HCT116 (cell line): ENCODE measurements around the gene FADD.

Experiments
- CEBPB ChIP-seq: IDR thresholded peaks from 2 replicates; pipeline ENCODE4 v1.6.1; 2012; ENCODE audit warnings: low read depth
- EGR1 ChIP-seq: IDR thresholded peaks from 2 replicates; pipeline ENCODE4 v1.6.1; 2012; ENCODE audit warnings: low read depth
- EZH2 ChIP-seq: fragments of 200-600 bp; sonication (generic); IDR thresholded peaks from 2 replicates; pipeline ENCODE4 v1.6.1; 2017; ENCODE audit warnings: antibody characterized with exemption, mixed run types
- EZH2phosphoT487 ChIP-seq: fragments of 200-600 bp; IDR thresholded peaks from 2 replicates; pipeline ENCODE4 v1.6.1; 2018; ENCODE audit warnings: antibody characterized with exemption, borderline replicate concordance
- JUND ChIP-seq: IDR thresholded peaks from 2 replicates; pipeline ENCODE4 v1.6.1; 2012
- POLR2A ChIP-seq: IDR thresholded peaks from 2 replicates; pipeline ENCODE4 v1.7.0; 2011; ENCODE audit warnings: borderline replicate concordance; ENCODE audit not compliant: insufficient read depth, insufficient read length; ENCODE audit errors: extremely low read depth
- POLR2AphosphoS5 ChIP-seq: IDR thresholded peaks from 2 replicates; pipeline ENCODE4 v1.6.1; 2011; ENCODE audit warnings: mild to moderate bottlenecking, low read depth, low read length, moderate library complexity
- SP1 ChIP-seq: IDR thresholded peaks from 2 replicates; pipeline ENCODE4 v1.6.1; 2012; ENCODE audit warnings: low read depth
- YY1 ChIP-seq: IDR thresholded peaks from 2 replicates; pipeline ENCODE4 v1.6.1; 2011; ENCODE audit warnings: low read length, low read depth, moderate library complexity, mild to moderate bottlenecking; ENCODE audit not compliant: insufficient replicate concordance; ENCODE audit errors: extremely low read depth
- ZNF274 ChIP-seq: fragments of 200-500 bp; sonication (Bioruptor generic); IDR thresholded peaks from 2 replicates; pipeline ENCODE4 v1.6.1; 2014; ENCODE audit warnings: mild to moderate bottlenecking, low read depth, low read length, inconsistent platforms
- TF ChIP-seq, protein P1 (sequence below), 3 experiments: fragments of 200-600 bp in 1 of 3; sonication (generic) in 1 of 3; IDR thresholded peaks in 2 of 3; conservative IDR thresholded peaks in 1 of 3; 2 replicates each; pipeline ENCODE4 v1.5.1; 2012 to 2017; ENCODE audit warnings: low read depth in 2 of 3, low read length in 2 of 3, antibody characterized with exemption in 1 of 3, borderline replicate concordance in 1 of 3, control low read depth in 1 of 3, mild to moderate bottlenecking in 1 of 3, mixed read lengths in 1 of 3, mixed run types in 1 of 3, moderate library complexity in 1 of 3; ENCODE audit not compliant: insufficient read depth in 1 of 3
- TF ChIP-seq, protein P2 (sequence below): IDR thresholded peaks from 2 replicates; pipeline ENCODE4 v1.6.1; 2012; ENCODE audit warnings: low read depth
- TF ChIP-seq, protein P3 (sequence below): IDR thresholded peaks from 2 replicates; pipeline ENCODE4 v1.6.1; 2012

DNA sequence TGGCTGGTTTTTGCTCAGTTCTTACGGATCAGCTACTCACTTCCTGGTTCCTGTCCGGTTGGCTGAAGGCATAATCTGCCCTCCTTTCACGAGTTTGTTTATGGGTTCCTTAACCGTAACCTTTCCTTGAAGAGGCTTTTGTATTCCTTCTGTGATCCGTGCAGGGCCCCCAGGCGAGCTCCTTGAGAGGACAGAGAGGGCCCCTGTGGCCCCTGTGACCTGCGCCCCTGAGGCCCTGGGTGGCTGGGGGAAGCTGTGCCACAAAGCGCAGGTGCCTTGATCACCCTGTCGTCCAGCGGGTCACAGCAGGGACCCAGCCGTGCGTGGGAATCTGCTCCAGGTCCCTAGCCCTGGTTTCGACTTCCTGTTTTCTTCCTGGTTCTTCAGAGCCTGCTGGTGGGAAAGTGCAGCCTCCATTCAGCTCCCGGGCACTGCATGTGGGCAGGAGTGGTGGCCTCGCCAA, 27.8 kb upstream of the FADD start:
- TF ChIP-seq, protein P1, sequence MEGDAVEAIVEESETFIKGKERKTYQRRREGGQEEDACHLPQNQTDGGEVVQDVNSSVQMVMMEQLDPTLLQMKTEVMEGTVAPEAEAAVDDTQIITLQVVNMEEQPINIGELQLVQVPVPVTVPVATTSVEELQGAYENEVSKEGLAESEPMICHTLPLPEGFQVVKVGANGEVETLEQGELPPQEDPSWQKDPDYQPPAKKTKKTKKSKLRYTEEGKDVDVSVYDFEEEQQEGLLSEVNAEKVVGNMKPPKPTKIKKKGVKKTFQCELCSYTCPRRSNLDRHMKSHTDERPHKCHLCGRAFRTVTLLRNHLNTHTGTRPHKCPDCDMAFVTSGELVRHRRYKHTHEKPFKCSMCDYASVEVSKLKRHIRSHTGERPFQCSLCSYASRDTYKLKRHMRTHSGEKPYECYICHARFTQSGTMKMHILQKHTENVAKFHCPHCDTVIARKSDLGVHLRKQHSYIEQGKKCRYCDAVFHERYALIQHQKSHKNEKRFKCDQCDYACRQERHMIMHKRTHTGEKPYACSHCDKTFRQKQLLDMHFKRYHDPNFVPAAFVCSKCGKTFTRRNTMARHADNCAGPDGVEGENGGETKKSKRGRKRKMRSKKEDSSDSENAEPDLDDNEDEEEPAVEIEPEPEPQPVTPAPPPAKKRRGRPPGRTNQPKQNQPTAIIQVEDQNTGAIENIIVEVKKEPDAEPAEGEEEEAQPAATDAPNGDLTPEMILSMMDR (IDR thresholded peaks at IDR 0.05 in 2 of 3, conservative IDR thresholded peaks at IDR 0.05 in 1 of 3; ENCODE audit: borderline replicate concordance in 1 of 3, insufficient read depth in 1 of 3, low read depth in 2 of 3, low read length in 2 of 3), result no peak
- no peak for TF ChIP-seq EZH2phosphoT487
- no peak for TF ChIP-seq CEBPB
- TF ChIP-seq, protein P2, sequence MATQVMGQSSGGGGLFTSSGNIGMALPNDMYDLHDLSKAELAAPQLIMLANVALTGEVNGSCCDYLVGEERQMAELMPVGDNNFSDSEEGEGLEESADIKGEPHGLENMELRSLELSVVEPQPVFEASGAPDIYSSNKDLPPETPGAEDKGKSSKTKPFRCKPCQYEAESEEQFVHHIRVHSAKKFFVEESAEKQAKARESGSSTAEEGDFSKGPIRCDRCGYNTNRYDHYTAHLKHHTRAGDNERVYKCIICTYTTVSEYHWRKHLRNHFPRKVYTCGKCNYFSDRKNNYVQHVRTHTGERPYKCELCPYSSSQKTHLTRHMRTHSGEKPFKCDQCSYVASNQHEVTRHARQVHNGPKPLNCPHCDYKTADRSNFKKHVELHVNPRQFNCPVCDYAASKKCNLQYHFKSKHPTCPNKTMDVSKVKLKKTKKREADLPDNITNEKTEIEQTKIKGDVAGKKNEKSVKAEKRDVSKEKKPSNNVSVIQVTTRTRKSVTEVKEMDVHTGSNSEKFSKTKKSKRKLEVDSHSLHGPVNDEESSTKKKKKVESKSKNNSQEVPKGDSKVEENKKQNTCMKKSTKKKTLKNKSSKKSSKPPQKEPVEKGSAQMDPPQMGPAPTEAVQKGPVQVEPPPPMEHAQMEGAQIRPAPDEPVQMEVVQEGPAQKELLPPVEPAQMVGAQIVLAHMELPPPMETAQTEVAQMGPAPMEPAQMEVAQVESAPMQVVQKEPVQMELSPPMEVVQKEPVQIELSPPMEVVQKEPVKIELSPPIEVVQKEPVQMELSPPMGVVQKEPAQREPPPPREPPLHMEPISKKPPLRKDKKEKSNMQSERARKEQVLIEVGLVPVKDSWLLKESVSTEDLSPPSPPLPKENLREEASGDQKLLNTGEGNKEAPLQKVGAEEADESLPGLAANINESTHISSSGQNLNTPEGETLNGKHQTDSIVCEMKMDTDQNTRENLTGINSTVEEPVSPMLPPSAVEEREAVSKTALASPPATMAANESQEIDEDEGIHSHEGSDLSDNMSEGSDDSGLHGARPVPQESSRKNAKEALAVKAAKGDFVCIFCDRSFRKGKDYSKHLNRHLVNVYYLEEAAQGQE, result no peak
- no peak for TF ChIP-seq SP1
- TF ChIP-seq, protein P3, sequence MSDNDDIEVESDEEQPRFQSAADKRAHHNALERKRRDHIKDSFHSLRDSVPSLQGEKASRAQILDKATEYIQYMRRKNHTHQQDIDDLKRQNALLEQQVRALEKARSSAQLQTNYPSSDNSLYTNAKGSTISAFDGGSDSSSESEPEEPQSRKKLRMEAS, result no peak
- no peak for TF ChIP-seq EGR1
- TF ChIP-seq POLR2A, result no peak
- no peak for TF ChIP-seq YY1
- no peak for TF ChIP-seq POLR2AphosphoS5
- no peak for TF ChIP-seq JUND
- TF ChIP-seq EZH2, result no peak
- TF ChIP-seq ZNF274, result no peak
